GM12878 (cell line): ENCODE measurements around the gene TRRAP. TPM values are rescaled to one million over a fixed set of nuclear protein-coding genes. Genes with fewer than 3 reads are reported as not detected.

Source experiments
- ATAC-seq: fragments of 200-7000 bp; cut with Tn5 transposase; 3 replicates; pipeline ENCODE4 v1.9.1; 2020; ENCODE audit warnings: mild to moderate bottlenecking, moderate library complexity
- BruUV-seq: library from RNA; stranded (reverse); fragments of 400-500 nt; replicated peaks from 2 replicates; lab custom pipeline; 2021; lab: Mats Ljungman, UMichigan
- CTCF ChIA-PET: fragments of 300-600 bp; sonication (Branson Sonifier 250); formaldehyde crosslinking; extraction: SDS; loops from one replicate; lab custom pipeline; 2021; ENCODE audit warnings: inconsistent platforms; lab: Yijun Ruan, JAX
- POLR2A ChIA-PET: fragments of 350-600 bp; formaldehyde crosslinking; extraction: SDS; loops from one replicate; lab custom pipeline; 2021; ENCODE audit warnings: inconsistent platforms; lab: Charles Lee
- RAD21 ChIA-PET: fragments of 300-600 bp; sonication (Branson Sonifier 250); formaldehyde crosslinking; loops from one replicate; lab custom pipeline; 2023; ENCODE audit warnings: antibody characterized with exemption; ENCODE audit not compliant: unreplicated experiment; lab: Charles Lee
- SMC1A ChIA-PET: fragments of 300-600 bp; sonication (Branson Sonifier 250); formaldehyde crosslinking; loops from one replicate; lab custom pipeline; 2023; ENCODE audit not compliant: unreplicated experiment, uncharacterized antibody; lab: Charles Lee
- DNase-seq: peaks from one replicate; pipeline ENCODE4 v3.0.0-alpha.2; 2011; ENCODE audit warnings: low read depth, low spot score
- FAIRE-seq: peaks from 3 replicates; lab custom pipeline; 2011; peaks lifted over from hg19 to GRCh38; lab: Jason Lieb, UNC
- H2AFZ ChIP-seq: 2 replicates; pipeline ENCODE4 v1.6.0; 2011; ENCODE audit warnings: low read depth, low read length, control low read depth; ENCODE audit not compliant: control insufficient read depth
- H3K27ac ChIP-seq: 2 replicates; pipeline ENCODE4 v1.5.1; 2011; ENCODE audit warnings: control low read depth; ENCODE audit not compliant: control insufficient read depth, insufficient read depth
- H3K27me3 ChIP-seq, 2 experiments: replicated peaks in 1 of 2; 2 replicates each; pipeline versions ENCODE4 v1.6.0 to v1.6.1; 2011; ENCODE audit warnings: low read length in 1 of 2; ENCODE audit not compliant: control insufficient read depth in 2 of 2, insufficient read depth in 2 of 2
- H3K36me3 ChIP-seq, 2 experiments: 2 replicates each; pipeline ENCODE4 v1.5.1; 2011; ENCODE audit warnings: low read length in 1 of 2; ENCODE audit not compliant: control insufficient read depth in 2 of 2, insufficient read depth in 2 of 2
- H3K4me1 ChIP-seq: 2 replicates; pipeline ENCODE4 v1.6.1; 2011; ENCODE audit warnings: mild to moderate bottlenecking, low read length, moderate library complexity, mixed read lengths; ENCODE audit not compliant: control insufficient read depth, insufficient read depth
- H3K4me2 ChIP-seq: 2 replicates; pipeline ENCODE4 v1.6.0; 2011; ENCODE audit warnings: control low read depth; ENCODE audit not compliant: control insufficient read depth, insufficient read depth
- H3K4me3 ChIP-seq: fragments of 200-600 bp; sonication (generic); 2 replicates; pipeline ENCODE4 v1.5.1; 2016
- H3K79me2 ChIP-seq: 2 replicates; pipeline ENCODE4 v1.6.0; 2011; ENCODE audit warnings: low read length; ENCODE audit not compliant: control insufficient read depth, insufficient read depth
- H3K9ac ChIP-seq: 2 replicates; pipeline ENCODE4 v1.8.0; 2011; ENCODE audit warnings: low read length, control low read depth, mixed read lengths; ENCODE audit not compliant: control insufficient read depth, insufficient read depth
- H3K9me3 ChIP-seq: replicated peaks from 3 replicates; pipeline ENCODE4 v1.5.1; 2011; ENCODE audit warnings: mild to moderate bottlenecking, low read length; ENCODE audit not compliant: control insufficient read depth, insufficient read depth
- H4K20me1 ChIP-seq: 2 replicates; pipeline ENCODE4 v1.6.0; 2011; ENCODE audit not compliant: control insufficient read depth, insufficient read depth
- ATF2 ChIP-seq: IDR thresholded peaks from 2 replicates; pipeline ENCODE4 v1.6.1; 2012; ENCODE audit warnings: low read length, inconsistent platforms
- CBX5 ChIP-seq: sonication (generic); IDR thresholded peaks from 2 replicates; pipeline ENCODE4 v1.6.1; 2016; ENCODE audit warnings: low read depth, moderate library complexity, mild to moderate bottlenecking, inconsistent platforms
- EED ChIP-seq: sonication (generic); IDR thresholded peaks from 2 replicates; pipeline ENCODE4 v1.6.1; 2016; ENCODE audit warnings: antibody characterized with exemption, low read depth
- NKRF ChIP-seq: fragments of 450-650 bp; conservative IDR thresholded peaks from 2 replicates; pipeline ENCODE4 v1.6.1; 2017; ENCODE audit warnings: mild to moderate bottlenecking, moderate library complexity
- POU2F2 ChIP-seq: IDR thresholded peaks from 3 replicates; pipeline ENCODE4 v1.6.1; 2011; ENCODE audit warnings: low read depth, mild to moderate bottlenecking, low read length, borderline replicate concordance
- SIN3A ChIP-seq: IDR thresholded peaks from 2 replicates; pipeline ENCODE4 v1.6.1; 2012; ENCODE audit warnings: low read depth, low read length, improper control_type of control experiment
- WGBS: methylation state at CpG from one replicate; pipeline ENCODE4 v1.1.6; 2016; ENCODE audit warnings: low lambda C conversion rate; ENCODE audit not compliant: insufficient replicate concordance, insufficient coverage; ENCODE audit errors: missing lambda C conversion rate; 5-methylcytosine and 5-hydroxymethylcytosine counted together
- in situ Hi-C: fragments of 300-500 bp; cut with MboI; formaldehyde crosslinking; loops from 9 replicates; pipeline ENCODE4 v1.14.3; 2018; ENCODE audit warnings: mixed read lengths
- intact Hi-C: fragments of 100-400 bp; cut with micrococcal nuclease; formaldehyde crosslinking; loops from one replicate; pipeline ENCODE4 v1.14.2; 2022; ENCODE audit not compliant: unreplicated experiment
- polyA plus RNA-seq, 11 experiments: library from polyadenylated mRNA; depleted of rRNA in 4 of 11; unstranded in 6 of 11; stranded (reverse) in 5 of 11; fragments of >200 nt; fragmentation: Nextera tagmentation in 4 of 11; fragmentation: Illumina TruSeq in 1 of 11; extraction: Ambion mirVana in 4 of 11; extraction: Trizol in 1 of 11; gene quantifications; 1 replicate in 1 of 11; 2 replicates in 10 of 11; pipeline versions ENCODE4 v1.2.1 to v1.2.3, GENCODE V29; 2011 to 2016; ENCODE audit warnings: inconsistent platforms in 2 of 11, missing spikeins in 2 of 11, low read depth in 1 of 11
- total RNA-seq, 4 experiments: library from RNA; depleted of rRNA in 3 of 4; stranded (reverse); fragments of >200 nt in 3 of 4; fragmentation: Illumina TruSeq in 1 of 4; extraction: Trizol in 1 of 4; gene quantifications; 2 replicates each; pipeline versions ENCODE4 v1.2.1 to v1.2.3, GENCODE V29; 2013 to 2021

The TRRAP gene
- total and polyA plus RNA-seq, 10 of the 15 experiments (the other 5 are each of a cell fraction or from before 2014, with no cell fraction given), result 1.1 to 39.3 (median 8.5) TPM

DNA sequence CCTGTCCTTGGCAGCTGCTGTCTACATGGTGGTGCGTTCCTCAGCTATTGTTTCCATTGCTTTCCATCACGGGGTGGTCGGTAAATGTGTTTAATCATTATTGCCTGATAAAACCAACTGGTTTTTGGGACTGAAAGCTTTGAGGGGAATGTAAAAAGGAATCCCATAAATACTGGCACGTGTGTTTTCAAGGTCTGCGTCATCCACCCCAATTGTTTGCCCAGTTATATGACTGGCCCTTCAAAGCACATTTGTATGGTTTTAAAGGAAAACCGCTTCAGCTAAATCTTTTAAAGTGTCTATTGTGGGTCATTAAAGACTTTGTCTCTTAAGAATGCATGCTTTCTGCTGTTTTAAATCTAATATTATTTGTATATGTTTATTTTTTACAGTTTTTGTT, 65.0 kb downstream of the TRRAP start:
- H3K79me2 ChIP-seq, result no peaks in the 10 kb centered on the region
- H3K9ac ChIP-seq, result no peak overlapping the region
- in situ Hi-C loops, result no loop called here
- no TSS peak for BruUV-seq
- ChIA-PET CTCF (no interaction called here), RAD21 (no interaction called here)
- over 99% methylated on average over 6 of the region's 6 CpGs for WGBS
- no peak for TF ChIP-seq CBX5
- TF ChIP-seq EED, result no peak
- no peak for TF ChIP-seq POU2F2
- no peak for TF ChIP-seq SIN3A
- no peak for TF ChIP-seq ATF2
- TF ChIP-seq NKRF, result no peak
- TF ChIP-seq, all 136 proteins: peak for 0
- POLR2A ChIA-PET, result no interaction called here
- Histone ChIP-seq H3K27ac (no peak overlapping the region), H4K20me1 (no peaks in the 10 kb centered on the region), H2AFZ (no peak overlapping the region), H3K36me3 (peaks cover 18 to 37% of the 10 kb centered on the region in 2 experiments), H3K9me3 (no peaks in the 10 kb centered on the region), H3K4me1 (no peaks in the 10 kb centered on the region), H3K27me3 (no peaks in the 10 kb centered on the region), H3K4me3 (no peak overlapping the region), H3K4me2 (no peak overlapping the region)
- no peak for ATAC-seq
- intact Hi-C loops, result no loop called here
- DNase-seq, result no peak
- no peak for FAIRE-seq
- SMC1A ChIA-PET, result interaction anchor here (1.3 kb wide), 1 partner anchor 13 kb away, joined by 3 read pairs; no protein-coding TSS in a partner anchor
